ENCODE results near the gene PAPPA2. TPM values are rescaled to one million over a fixed set of nuclear protein-coding genes. Genes with fewer than 3 reads are reported as not detected.

PAPPA2 gene
- total RNA-seq, 1 donor from 2014 or later = 0.50 TPM

DNA sequence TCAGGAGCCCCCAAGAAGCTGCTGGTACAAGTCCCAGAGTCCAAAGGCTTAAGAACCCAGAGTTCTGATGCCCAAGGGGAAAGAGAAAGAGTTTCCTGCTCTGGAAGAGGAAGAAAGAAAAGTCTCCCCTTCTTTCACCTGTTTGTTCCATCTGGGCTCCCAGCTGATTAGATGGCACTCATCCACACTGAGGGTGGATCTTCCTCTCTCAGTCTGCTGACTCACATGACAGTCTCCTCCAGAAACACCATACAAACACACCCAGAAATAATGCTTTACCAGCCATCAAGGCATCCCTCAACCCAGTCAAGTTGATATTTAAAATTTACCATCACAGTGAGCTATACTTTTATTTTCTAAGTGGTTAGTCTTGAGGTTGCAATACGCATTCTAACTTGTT is 257.9 kb downstream of the PAPPA2 start:
- no peak overlapping the region for H3K4me3 ChIP-seq

DNA sequence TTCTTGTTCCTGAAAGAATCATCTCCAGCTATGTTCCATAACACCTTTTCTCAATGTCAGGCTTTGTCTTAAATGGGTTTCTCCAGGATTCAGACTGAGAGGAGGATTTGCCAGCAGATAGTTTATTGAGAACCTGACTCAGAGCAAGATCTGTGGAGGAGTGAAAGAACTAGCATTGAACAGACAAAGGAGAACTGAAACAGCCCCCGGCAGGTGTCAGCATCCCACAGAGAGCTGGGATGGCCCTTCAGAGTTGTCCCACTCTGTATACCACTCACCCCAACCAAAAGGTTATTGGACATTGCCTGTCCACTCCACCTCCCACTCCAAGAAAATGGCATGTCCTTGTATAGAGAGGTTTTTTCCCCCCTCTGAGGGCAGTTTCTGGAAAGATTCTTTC is 270.7 kb downstream of the PAPPA2 start:
- no peak for DNase-seq
- no peak for ATAC-seq
- Histone ChIP-seq H3K36me3 (no peaks in the 10 kb centered on the region), H3K4me1 (no peaks in the 10 kb centered on the region), H3K27me3 (ENCODE audit: low read depth) (no peaks in the 10 kb centered on the region), H3K9me3 (no peaks in the 10 kb centered on the region), H3K27ac (no peak overlapping the region), H3K4me3 (no peak overlapping the region)
- TF ChIP-seq, protein P1, sequence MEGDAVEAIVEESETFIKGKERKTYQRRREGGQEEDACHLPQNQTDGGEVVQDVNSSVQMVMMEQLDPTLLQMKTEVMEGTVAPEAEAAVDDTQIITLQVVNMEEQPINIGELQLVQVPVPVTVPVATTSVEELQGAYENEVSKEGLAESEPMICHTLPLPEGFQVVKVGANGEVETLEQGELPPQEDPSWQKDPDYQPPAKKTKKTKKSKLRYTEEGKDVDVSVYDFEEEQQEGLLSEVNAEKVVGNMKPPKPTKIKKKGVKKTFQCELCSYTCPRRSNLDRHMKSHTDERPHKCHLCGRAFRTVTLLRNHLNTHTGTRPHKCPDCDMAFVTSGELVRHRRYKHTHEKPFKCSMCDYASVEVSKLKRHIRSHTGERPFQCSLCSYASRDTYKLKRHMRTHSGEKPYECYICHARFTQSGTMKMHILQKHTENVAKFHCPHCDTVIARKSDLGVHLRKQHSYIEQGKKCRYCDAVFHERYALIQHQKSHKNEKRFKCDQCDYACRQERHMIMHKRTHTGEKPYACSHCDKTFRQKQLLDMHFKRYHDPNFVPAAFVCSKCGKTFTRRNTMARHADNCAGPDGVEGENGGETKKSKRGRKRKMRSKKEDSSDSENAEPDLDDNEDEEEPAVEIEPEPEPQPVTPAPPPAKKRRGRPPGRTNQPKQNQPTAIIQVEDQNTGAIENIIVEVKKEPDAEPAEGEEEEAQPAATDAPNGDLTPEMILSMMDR (IDR thresholded peaks at IDR 0.05) = no peak
- intact Hi-C loops (cut with DNase I) = no loop called here

More for the DNA sequence above, 257.9 kb downstream of the PAPPA2 start:
- intact Hi-C loops (cut with DNase I) = no loop called here
- no peak for ATAC-seq
- Histone ChIP-seq H3K9me3 (no peaks in the 10 kb centered on the region), H3K27me3 (ENCODE audit: low read depth) (no peaks in the 10 kb centered on the region), H3K27ac (no peak overlapping the region), H3K36me3 (no peaks in the 10 kb centered on the region), H3K4me1 (no peaks in the 10 kb centered on the region)
- TF ChIP-seq, protein P1 (IDR thresholded peaks at IDR 0.05) = no peak
- DNase-seq = no peak

DNA sequence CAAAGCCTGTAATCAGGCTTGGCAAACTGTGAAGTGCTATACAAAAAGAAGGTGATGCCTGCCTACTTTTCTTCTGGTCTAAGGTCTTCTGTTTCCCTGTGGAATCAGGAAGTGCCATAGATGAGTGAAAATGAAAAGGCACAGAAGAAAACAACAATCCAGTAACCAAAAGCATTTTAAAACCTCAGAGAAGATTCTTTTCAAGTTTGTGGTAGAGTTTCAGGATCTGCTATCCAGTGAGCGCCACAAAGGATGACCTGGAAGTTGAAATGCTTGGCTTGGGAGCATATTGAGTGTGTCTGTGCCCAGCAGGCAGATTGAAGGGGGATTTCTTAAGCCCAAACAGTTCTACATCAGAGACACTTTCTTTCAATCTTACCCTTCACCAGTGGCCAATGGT is 272.2 kb downstream of the PAPPA2 start:
- DNase-seq (no peak), ATAC-seq (no peak)
- Histone ChIP-seq H3K4me1 (no peaks in the 10 kb centered on the region), H3K4me3 (no peak overlapping the region), H3K27me3 (ENCODE audit: low read depth) (no peaks in the 10 kb centered on the region), H3K27ac (no peak overlapping the region), H3K9me3 (no peaks in the 10 kb centered on the region), H3K36me3 (no peaks in the 10 kb centered on the region)
- TF ChIP-seq, protein P1 (IDR thresholded peaks at IDR 0.05) = no peak
- intact Hi-C loops (cut with DNase I) = no loop called here

GRCh38 chr1:176736015-176736414 is 273.0 kb downstream of the PAPPA2 start:
- TF ChIP-seq, protein P1 (IDR thresholded peaks at IDR 0.05) = no peak
- Histone ChIP-seq H3K36me3 (no peaks in the 10 kb centered on the region), H3K4me3 (no peak overlapping the region), H3K27me3 (ENCODE audit: low read depth) (no peaks in the 10 kb centered on the region), H3K9me3 (no peaks in the 10 kb centered on the region), H3K4me1 (no peaks in the 10 kb centered on the region), H3K27ac (no peak overlapping the region)
- ATAC-seq (no peak), DNase-seq (no peak)
- intact Hi-C loops (cut with DNase I) = no loop called here

GRCh38 chr1:176741181-176741580 is 278.2 kb downstream of the PAPPA2 start:
- no peaks in the 10 kb centered on the region for H3K4me1 ChIP-seq
- intact Hi-C loops (cut with DNase I) = no loop called here

More at GRCh38 chr1:176741181-176741580, 278.2 kb downstream of the PAPPA2 start:
- ATAC-seq = no peak
- Histone ChIP-seq H3K4me3 (no peak overlapping the region), H3K36me3 (no peaks in the 10 kb centered on the region), H3K27ac (no peak overlapping the region), H3K9me3 (no peaks in the 10 kb centered on the region), H3K27me3 (ENCODE audit: low read depth) (no peaks in the 10 kb centered on the region)
- TF ChIP-seq, protein P1 (IDR thresholded peaks at IDR 0.05) = no peak
- DNase-seq = no peak

All from lower lobe of right lung (tissue), 2 donors.